ENCODE results near the gene PMEPA1. TPM values are rescaled to one million over a fixed set of nuclear protein-coding genes. Genes with fewer than 3 reads are reported as not detected.

PMEPA1 gene
- total and polyA plus RNA-seq, 10 of the 15 experiments (the other 5 are each of a cell fraction or from before 2014, with no cell fraction given), result 0.02 to 0.10 (median 0.04) TPM; not detected in 3

- Histone ChIP-seq H3K36me3 (ENCODE audit: control insufficient read depth in 2 of 2, insufficient read depth in 2 of 2, low read length in 1 of 2) (no peaks in the 10 kb centered on the region; a peak in 2 of 4 replicates), H3K27ac (ENCODE audit: control insufficient read depth, insufficient read depth) (no peak overlapping the region), H2AFZ (ENCODE audit: control insufficient read depth, low read depth, low read length) (no peak overlapping the region), H3K4me2 (ENCODE audit: control insufficient read depth, insufficient read depth) (no peak overlapping the region), H4K20me1 (ENCODE audit: control insufficient read depth, insufficient read depth) (no peaks in the 10 kb centered on the region), H3K9me3 (replicated peaks; ENCODE audit: control insufficient read depth, insufficient read depth, low read length) (no peaks in the 10 kb centered on the region), H3K4me3 (no peak overlapping the region), H3K4me1 (ENCODE audit: control insufficient read depth, insufficient read depth, low read length) (peaks cover 2% of the 10 kb centered on the region; the same call in 1 of the 2 replicates), H3K27me3 (replicated peaks in 1 of 2; ENCODE audit: control insufficient read depth in 2 of 2, insufficient read depth in 2 of 2, low read length in 1 of 2) (peaks cover 0 to 2% of the 10 kb centered on the region in 2 experiments; a peak in 1 of 4 replicates), H3K79me2 (ENCODE audit: control insufficient read depth, insufficient read depth, low read length) (no peaks in the 10 kb centered on the region), H3K9ac (ENCODE audit: control insufficient read depth, insufficient read depth, low read length) (no peak overlapping the region)
- in situ Hi-C loops (cut with MboI), result loop anchor here (10.0 kb wide), 2 partner anchors 784 to 844 kb away; no protein-coding TSS in a partner anchor
- ATAC-seq, result no peak
- SMC1A ChIA-PET (ENCODE audit: uncharacterized antibody, unreplicated experiment), result no interaction called here
- RAD21 ChIA-PET (ENCODE audit: unreplicated experiment), result no interaction called here
- POLR2A ChIA-PET, result no interaction called here
- DNase-seq (ENCODE audit: low read depth, low spot score), result no peak
- CTCF ChIA-PET, result interaction anchor here (1.5 kb wide), 1 partner anchor 10 kb away, joined by 4 read pairs; the partner anchor contains the start of gene ZBP1
- intact Hi-C loops (cut with micrococcal nuclease; ENCODE audit: unreplicated experiment), result no loop called here
- no TSS peak for BruUV-seq (replicated peaks)
- FAIRE-seq, result no peak
- WGBS (ENCODE audit: insufficient coverage, insufficient replicate concordance, low lambda C conversion rate, missing lambda C conversion rate), result 78% methylated on average over 17 of the region's 18 CpGs
- no peak for TF ChIP-seq GABPA (IDR thresholded peaks at IDR 0.05; ENCODE audit: low read depth)
- TF ChIP-seq IRF4 (IDR thresholded peaks at IDR 0.05; ENCODE audit: low read depth, low read length), result no peak
- no peak for TF ChIP-seq BHLHE40 (IDR thresholded peaks at IDR 0.05; ENCODE audit: borderline replicate concordance in 1 of 2, low read depth in 2 of 2, low read length in 1 of 2)
- TF ChIP-seq, protein P1, sequence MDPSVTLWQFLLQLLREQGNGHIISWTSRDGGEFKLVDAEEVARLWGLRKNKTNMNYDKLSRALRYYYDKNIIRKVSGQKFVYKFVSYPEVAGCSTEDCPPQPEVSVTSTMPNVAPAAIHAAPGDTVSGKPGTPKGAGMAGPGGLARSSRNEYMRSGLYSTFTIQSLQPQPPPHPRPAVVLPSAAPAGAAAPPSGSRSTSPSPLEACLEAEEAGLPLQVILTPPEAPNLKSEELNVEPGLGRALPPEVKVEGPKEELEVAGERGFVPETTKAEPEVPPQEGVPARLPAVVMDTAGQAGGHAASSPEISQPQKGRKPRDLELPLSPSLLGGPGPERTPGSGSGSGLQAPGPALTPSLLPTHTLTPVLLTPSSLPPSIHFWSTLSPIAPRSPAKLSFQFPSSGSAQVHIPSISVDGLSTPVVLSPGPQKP (IDR thresholded peaks at IDR 0.05; ENCODE audit: low read depth, low read length), result no peak
- no peak for TF ChIP-seq NR2F1 (conservative IDR thresholded peaks at IDR 0.05)
- TF ChIP-seq POLR2AphosphoS2 (IDR thresholded peaks at IDR 0.05; ENCODE audit: low read depth, low read length), result no peak
- no peak for TF ChIP-seq RAD21 (IDR thresholded peaks at IDR 0.05; ENCODE audit: insufficient read depth, low read depth, low read length)
- no peak for TF ChIP-seq TCF7 (IDR thresholded peaks at IDR 0.05; ENCODE audit: borderline replicate concordance)
- TF ChIP-seq ASH2L (IDR thresholded peaks at IDR 0.05; ENCODE audit: borderline replicate concordance, low read depth), result no peak
- TF ChIP-seq HDGF (IDR thresholded peaks at IDR 0.05), result no peak
- no peak for TF ChIP-seq REST (IDR thresholded peaks at IDR 0.05; ENCODE audit: low read depth, low read length)
- no peak for TF ChIP-seq SMC3 (IDR thresholded peaks at IDR 0.05; ENCODE audit: borderline replicate concordance, low read length)
- no peak for TF ChIP-seq KAT2A (conservative IDR thresholded peaks at IDR 0.05; ENCODE audit: control insufficient read depth, low read depth, low read length)
- TF ChIP-seq ZNF207 (IDR thresholded peaks at IDR 0.05; ENCODE audit: borderline replicate concordance), result no peak
- TF ChIP-seq NBN (IDR thresholded peaks at IDR 0.05), result no peak
- no peak for TF ChIP-seq MEF2A (IDR thresholded peaks at IDR 0.05; ENCODE audit: insufficient read depth, low read depth, low read length)
Measured at GRCh38 chr20:57610261-57610952, 99.4 kb downstream of the PMEPA1 start.
